ENCODE measurements around the gene TSPAN14.
A peak's percentile ranks its signal among the peaks of the same experiment; 100 is the strongest.
"Not testable (repeated sequence)": the region's sequence is repeated elsewhere in the genome, so short reads cannot be mapped to it uniquely, and the experiment has no call there.

Gene TSPAN14

GRCh38 chr10:80530251-80530650 lies 76.1 kb downstream of the TSPAN14 start:
- DNase-seq, result no peak

- no peak for DNase-seq
These were observed 76.7 kb downstream of the TSPAN14 start for GRCh38 chr10:80530816-80531215.

GRCh38 chr10:80532571-80532970 lies 78.5 kb downstream of the TSPAN14 start:
- no peak for DNase-seq

- not testable (repeated sequence) for DNase-seq
These were observed 79.9 kb downstream of the TSPAN14 start for GRCh38 chr10:80534059-80534458.

GRCh38 chr10:80534646-80535045 lies 80.5 kb downstream of the TSPAN14 start:
- DNase-seq, result not testable (repeated sequence)

GRCh38 chr10:80535671-80536360 lies 81.7 kb downstream of the TSPAN14 start:
- DNase-seq, result peak; percentile 83

GRCh38 chr10:80536361-80536835 lies 82.3 kb downstream of the TSPAN14 start:
- DNase-seq, result no peak

GRCh38 chr10:80537086-80537735 lies 83.1 kb downstream of the TSPAN14 start:
- DNase-seq, result no peak

- no peak for DNase-seq
These were observed 83.8 kb downstream of the TSPAN14 start, which contains the start of gene SH2D4B for GRCh38 chr10:80537736-80538480. Gene SH2D4B, plus strand, starts transcription at chr10:80537902. Its CDS starts 430 bp downstream, at chr10:80538332.

- no peak for DNase-seq
These were observed 84.5 kb downstream of the TSPAN14 start for GRCh38 chr10:80538481-80539185.

- DNase-seq, result no peak
These were observed 85.4 kb downstream of the TSPAN14 start for GRCh38 chr10:80539421-80540031.

- DNase-seq, result no peak
These were observed 86.0 kb downstream of the TSPAN14 start for GRCh38 chr10:80540136-80540535.

- no peak for DNase-seq
These were observed 86.5 kb downstream of the TSPAN14 start for GRCh38 chr10:80540618-80540980.

- DNase-seq, result no peak
These were observed 87.1 kb downstream of the TSPAN14 start for GRCh38 chr10:80540981-80541750.

GRCh38 chr10:80542053-80542452 lies 87.9 kb downstream of the TSPAN14 start:
- no peak for DNase-seq

- DNase-seq, result no peak
These were observed 88.7 kb downstream of the TSPAN14 start for GRCh38 chr10:80542652-80543318.

- DNase-seq, result not testable (repeated sequence)
These were observed 89.2 kb downstream of the TSPAN14 start for GRCh38 chr10:80543319-80543672.

GRCh38 chr10:80544316-80544953 lies 90.3 kb downstream of the TSPAN14 start:
- DNase-seq, result no peak

- no peak for DNase-seq
These were observed 91.3 kb downstream of the TSPAN14 start for GRCh38 chr10:80545258-80545881.

- no peak for DNase-seq
These were observed 98.1 kb downstream of the TSPAN14 start for GRCh38 chr10:80552151-80552646.

All from NCI-H1436 (cell line).